ENCODE measurements around the gene KNG1.
"Not testable (repeated sequence)": the region's sequence is repeated elsewhere in the genome, so short reads cannot be mapped to it uniquely, and the experiment has no call there.

The KNG1 gene

GRCh38 chr3:186717039-186717457 lies at the start of gene KNG1:
Gene KNG1, plus strand, starts transcription at chr3:186717359. Its CDS starts 184 bp downstream, at chr3:186717543.
- no peak for DNase-seq

GRCh38 chr3:186668426-186668825 lies 48.7 kb upstream of the KNG1 start:
- DNase-seq = no peak

- no peak for DNase-seq
Measured at GRCh38 chr3:186669378-186670084, 47.6 kb upstream of the KNG1 start.

DNA sequence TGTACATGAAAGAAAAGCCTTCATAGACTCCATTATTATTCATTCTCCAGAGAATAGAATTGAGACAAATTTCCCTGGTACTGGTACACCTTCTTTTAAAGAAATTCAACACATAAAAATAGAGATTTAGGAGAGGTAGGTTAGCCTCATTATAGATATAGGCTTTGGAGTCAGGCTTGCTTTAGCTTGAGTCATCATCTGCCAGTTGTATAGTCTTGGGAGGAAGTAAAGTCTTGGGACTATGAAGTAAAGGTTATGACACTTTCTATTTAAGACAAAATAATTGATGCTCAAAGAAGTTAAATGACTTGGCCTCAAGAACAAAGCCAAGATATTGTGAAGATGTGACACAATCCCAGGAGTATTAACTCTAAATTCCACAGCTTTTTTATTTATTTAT lies 47.0 kb upstream of the KNG1 start:
- no peak for DNase-seq

- DNase-seq = no peak
Measured at GRCh38 chr3:186671051-186671450, 46.1 kb upstream of the KNG1 start.

DNA sequence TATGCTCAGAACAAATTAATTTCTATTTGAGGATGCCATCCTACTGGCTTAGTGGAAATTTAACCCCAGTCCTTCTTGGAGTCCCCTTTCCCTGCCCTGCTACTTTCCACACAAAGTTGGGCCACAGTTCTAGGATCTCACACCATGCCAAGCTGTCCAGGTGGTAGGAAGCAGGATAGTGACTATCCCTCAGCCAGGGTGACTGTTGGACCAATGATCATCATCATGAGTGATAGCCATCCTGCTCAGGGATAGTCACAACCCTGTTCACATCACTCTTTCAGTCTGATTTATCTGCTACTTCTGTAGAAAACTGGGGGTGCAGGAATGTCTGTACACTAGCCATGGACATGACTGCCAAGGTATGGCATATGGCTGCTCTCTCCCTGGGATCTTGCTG lies 38.6 kb upstream of the KNG1 start:
- no peak for DNase-seq

DNA sequence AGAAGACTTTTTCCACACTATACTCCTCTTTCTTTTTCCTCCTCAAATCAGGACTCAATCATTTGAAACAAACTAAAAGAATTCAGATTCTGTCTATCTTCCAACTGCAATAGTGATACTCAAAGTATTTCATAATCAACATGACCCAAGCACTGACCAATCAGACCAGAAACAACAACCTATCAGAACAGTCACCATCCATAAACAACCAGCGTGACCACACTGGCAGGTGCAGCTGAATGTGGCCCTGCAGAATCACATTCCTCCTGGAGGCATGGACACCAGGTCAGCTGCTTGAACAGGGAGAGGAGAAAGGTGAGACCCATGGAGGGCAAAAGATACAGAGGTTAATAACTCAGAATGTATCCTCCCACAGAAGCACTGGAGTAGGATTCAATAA lies 38.0 kb upstream of the KNG1 start:
- DNase-seq = no peak

GRCh38 chr3:186680869-186681268 lies 36.3 kb upstream of the KNG1 start:
- DNase-seq = no peak

- no peak for DNase-seq
Measured at GRCh38 chr3:186682812-186683211, 34.3 kb upstream of the KNG1 start.

DNA sequence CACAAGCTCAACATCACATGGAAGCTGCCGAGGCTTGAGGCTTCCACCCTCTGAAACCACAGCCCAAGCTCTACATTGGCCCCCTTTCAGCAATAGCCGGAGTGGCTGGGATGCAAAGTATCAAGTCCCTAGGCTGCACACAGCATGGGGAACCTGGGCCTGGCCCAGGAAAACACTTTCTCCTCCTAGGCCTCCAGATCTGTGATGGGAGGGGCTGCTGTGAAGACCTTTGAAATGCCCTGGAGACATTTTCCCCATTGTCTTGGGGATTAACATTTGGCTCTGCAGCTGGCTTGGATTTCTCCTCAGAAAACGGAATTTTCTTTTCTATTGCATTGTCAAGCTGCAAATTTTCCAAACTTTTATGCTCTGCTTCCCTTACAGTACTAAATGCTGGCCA lies 33.2 kb upstream of the KNG1 start:
- no peak for DNase-seq

- not testable (repeated sequence) for DNase-seq
Measured at GRCh38 chr3:186686475-186686874, 30.7 kb upstream of the KNG1 start.

DNA sequence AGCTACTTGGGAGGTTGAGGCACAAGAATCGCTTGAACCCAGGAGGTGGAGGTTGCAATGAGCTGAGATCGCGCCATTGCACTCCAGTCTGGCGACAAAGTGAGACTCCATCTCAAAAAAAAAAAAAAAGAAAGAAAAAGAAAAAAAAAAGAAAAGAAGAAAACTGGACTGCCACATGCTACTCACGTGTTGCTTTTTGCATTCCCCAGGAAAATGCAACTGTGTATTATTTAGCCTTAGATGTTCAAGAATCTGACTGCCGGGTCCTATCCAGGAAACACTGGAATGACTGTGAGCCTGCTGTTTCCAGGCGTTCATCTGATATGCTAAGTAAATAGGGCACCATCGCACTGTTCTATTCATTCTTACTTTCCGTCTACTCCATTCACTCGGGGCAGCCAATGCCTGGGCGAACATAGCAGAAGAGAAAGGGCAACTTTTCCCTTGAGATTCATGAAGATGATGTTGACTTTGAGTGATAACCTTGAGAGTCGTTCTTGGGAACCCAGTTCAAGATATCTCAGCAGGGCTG lies 30.0 kb upstream of the KNG1 start:
- no peak for DNase-seq

DNA sequence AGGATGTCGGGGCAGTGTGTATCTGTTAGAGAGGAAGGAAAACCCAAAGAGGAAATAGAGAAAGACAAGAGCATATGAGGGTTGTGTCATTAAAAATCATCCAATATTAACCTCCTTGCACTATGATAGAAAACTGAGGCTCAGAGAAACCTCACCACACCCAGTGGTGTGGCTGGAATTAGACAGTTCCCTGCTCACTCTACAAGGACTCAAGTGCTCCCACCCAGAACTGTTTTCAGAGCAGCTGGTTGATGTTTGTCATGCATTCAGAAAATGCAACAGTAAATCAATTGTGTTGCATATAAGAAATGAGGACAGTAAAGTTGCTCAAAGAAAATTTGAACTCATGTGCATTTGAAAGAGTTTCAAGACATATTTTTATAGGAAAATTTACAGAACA lies 26.9 kb upstream of the KNG1 start:
- DNase-seq = not testable (repeated sequence)

DNA sequence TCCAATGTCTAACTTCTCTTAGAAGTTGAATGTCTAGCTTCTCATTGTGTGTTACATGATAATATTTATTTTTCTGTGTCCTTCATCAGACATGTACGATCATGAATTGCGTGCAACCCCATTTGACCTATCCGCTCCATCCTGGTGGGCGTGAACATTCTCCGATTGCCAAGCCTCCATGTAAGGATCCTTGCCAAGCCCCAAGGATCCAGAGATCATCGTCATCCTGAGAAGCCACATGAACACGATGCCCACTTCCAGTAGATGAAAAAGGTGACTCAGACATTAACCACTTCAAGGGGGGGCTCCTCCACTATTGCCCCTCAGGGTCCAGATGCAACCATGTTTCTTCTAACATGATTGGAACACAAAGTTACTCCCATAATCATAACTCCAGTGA lies 25.5 kb upstream of the KNG1 start:
- DNase-seq = no peak

GRCh38 chr3:186693843-186694242 lies 23.3 kb upstream of the KNG1 start:
- DNase-seq = no peak

DNA sequence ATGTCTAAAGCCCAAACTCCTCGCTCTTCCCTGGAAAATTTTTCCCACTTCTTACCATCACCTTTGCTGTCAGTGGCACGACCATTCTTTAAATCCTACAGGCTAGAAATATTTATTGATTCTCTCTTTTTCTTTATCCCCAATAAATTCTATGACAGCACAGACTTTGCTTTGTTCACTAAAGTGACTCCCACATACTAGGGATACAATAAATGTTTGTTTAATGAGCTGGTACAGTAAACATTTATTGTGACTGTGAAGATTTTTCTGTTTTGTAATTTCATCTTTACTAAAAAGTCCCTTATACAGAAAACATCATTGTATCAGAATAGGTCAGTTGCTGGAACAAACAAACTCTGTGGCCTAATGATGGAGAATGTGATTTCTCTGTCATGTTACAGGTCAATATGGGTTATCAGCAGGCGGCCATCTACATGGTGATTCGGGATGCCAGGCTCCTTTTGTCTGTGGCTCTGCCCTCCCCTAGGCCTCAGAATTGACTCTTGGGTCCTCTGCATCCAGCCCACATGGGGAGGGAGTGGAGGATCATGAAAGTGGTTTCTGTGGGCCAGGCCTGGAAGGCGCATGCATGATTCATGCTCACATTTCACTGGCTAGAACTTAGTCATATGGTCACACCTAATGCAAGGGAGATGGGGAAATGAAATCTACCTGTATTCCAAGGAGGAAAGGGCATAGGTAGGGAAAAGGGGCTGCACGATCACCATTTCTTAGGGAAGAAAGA lies 22.7 kb upstream of the KNG1 start:
- no peak for DNase-seq

DNA sequence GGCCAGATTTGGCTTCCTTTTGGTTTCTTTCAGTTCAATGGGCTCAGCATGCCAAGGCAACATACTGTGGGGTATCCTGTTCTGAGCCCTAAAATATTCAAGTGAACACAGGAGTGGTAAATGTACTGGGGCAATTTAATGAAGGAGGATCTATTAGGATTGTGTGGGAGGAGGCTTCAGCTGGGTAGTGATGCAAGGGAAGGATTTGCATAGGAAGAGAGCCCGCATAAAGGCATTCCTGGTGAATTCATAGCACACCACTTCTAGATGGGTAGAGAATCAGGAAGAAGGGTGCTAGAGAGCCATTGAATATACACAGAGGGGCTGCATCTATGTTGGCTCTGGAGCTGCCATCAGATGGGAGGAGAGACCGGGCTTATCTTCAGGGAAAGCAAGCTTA lies 20.6 kb upstream of the KNG1 start:
- DNase-seq = no peak

GRCh38 chr3:186697510-186697909 lies 19.6 kb upstream of the KNG1 start:
- no peak for DNase-seq

DNA sequence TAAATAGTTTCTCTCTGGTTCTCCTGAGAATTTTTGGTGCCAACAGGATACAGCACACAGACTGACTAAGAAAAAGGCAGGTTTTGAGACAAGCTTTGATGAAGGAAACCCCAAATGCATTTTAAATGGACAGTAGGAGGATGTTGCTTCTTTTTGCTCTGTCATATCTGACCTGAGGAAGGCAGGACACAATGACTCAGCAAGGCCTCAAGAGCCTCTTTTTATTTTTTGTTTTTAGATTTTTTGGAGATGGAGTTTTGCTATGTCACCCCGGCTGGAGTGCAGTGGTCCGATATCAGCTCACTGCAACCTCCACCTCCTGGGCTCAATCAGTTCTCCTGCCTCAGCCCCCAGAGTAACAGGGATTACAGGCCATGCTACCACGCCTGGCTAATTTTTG lies 16.9 kb upstream of the KNG1 start:
- DNase-seq = no peak

- not testable (repeated sequence) for DNase-seq
Measured at GRCh38 chr3:186702451-186702850, 14.7 kb upstream of the KNG1 start.

DNA sequence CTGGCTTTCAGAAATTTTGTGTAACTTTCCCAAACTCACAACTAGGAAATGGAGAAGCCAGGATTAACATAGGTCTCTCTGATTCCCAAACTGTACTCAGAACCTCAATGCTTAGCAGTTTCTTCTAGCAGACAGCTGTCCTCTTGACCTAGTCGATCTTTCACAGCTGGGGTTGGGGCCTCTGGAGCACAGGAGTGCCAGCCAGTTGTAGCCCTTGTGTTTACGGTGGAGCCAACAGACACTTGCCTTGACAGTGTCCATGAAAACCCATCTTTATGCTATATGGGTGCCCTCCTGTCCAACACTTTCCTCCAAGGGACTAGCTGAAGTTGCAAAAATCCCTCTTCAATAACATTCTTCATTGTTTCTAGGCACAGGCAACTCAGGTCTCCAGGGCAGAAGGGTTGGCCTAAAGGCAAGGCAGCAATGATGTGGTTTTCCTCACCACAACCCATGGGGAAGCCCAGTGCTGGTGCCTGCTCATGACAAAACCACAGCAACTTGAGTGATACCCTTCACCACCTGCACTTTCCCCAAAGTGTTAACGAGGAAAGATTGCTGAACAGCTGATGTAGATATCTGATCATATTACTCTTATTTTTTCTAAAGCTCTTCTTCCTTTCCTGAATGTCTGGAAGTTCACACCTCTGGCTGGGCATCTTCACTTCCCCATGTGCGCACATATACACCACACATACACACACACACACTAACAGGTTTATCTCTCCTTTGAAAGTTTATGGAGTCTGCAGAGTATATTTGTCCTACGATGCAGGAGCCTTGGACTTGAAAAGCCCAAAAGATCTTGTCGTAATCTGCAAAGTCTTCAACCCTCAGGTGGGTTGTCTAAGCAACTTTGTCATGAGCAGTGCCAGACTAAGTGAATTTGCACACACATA lies 11.0 kb upstream of the KNG1 start:
- no peak for DNase-seq

DNA sequence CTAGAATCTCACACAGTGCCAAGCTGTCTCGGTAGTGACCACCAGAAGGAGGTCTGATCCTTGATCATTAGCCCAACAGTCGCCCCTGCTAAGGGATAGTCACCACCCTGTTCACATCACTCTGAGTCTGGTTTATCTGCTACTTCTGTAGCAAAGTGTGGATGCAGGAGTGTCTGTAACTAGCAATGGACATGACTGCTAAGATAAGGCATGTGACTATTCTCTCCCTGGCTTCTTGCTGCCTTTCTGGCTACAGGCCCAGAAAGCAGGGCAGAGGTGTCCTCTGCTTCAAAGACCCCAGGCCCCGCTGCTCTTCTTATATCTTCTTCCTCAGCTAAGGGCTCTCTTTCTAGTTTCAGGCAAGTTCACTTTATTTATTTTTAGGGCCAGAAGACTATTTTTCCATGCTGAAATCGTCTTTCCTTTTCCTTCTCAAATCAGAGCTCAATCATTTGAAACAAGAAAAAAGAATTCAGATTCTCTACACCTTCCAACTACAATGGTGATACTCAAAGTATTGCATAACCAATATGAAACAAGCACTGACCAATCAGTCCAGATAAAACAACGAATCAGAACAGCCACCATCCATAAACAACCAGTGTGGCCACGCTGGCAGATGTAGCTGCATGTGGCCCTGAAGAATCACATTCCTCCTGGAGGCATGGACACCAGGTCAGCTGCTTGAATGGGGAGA lies 8.0 kb upstream of the KNG1 start:
- no peak for DNase-seq

GRCh38 chr3:186710694-186711093 lies 6.5 kb upstream of the KNG1 start:
- DNase-seq = not testable (repeated sequence)

Measured in NCI-H1436 treated with DMSO at 0.1 percent for 48 hours (cell line).